ENCODE measurements around the gene PVALEF. TPM values are rescaled to one million over a fixed set of nuclear protein-coding genes. Genes with fewer than 3 reads are reported as not detected.

Gene PVALEF
- total and polyA plus RNA-seq, 2 of the 8 experiments (the other 6 are each of a cell fraction or from before 2014, with no cell fraction given): 0.03 TPM; not detected in 1

- TF ChIP-seq NRF1 (IDR thresholded peaks at IDR 0.05; ENCODE audit: low read depth, low read length) (no peak), RAD21 (IDR thresholded peaks at IDR 0.05 in 1 of 2, conservative IDR thresholded peaks at IDR 0.05 in 1 of 2; ENCODE audit: low read depth in 2 of 2, low read length in 2 of 2) (peak; percentile 64 to 75), SP2 (IDR thresholded peaks at IDR 0.05; ENCODE audit: low read length) (no peak), POLR2AphosphoS5 (IDR thresholded peaks at IDR 0.05; ENCODE audit: low read depth, low read length) (no peak), BCL11A (IDR thresholded peaks at IDR 0.05; ENCODE audit: low read depth in 2 of 2, low read length in 2 of 2) (no peak)
- TF ChIP-seq, protein P1, sequence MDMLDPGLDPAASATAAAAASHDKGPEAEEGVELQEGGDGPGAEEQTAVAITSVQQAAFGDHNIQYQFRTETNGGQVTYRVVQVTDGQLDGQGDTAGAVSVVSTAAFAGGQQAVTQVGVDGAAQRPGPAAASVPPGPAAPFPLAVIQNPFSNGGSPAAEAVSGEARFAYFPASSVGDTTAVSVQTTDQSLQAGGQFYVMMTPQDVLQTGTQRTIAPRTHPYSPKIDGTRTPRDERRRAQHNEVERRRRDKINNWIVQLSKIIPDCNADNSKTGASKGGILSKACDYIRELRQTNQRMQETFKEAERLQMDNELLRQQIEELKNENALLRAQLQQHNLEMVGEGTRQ (IDR thresholded peaks at IDR 0.05; ENCODE audit: low read length): no peak
Measured at GRCh38 chr17:81189670-81190530, 24.6 kb downstream of the PVALEF start (continued).
